ENCODE results near the gene NEIL3.

DNA sequence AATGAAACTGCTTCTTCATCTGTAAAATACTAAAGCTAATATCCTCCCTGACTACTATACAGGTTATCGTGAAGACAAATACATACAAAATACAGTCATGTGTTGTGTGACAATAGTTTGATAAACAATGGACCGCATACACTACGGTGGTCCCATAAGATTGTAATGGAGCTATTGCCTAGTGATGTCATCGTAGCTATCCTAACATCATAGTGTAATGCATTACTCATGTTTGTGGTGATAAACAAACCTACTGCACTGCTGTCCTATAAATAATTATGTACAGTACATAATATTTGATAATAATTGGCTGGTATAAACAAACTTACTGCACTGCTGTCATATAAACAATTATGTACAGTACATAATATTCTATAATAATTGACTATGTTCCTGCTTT lies 5.6 kb upstream of the NEIL3 start:
- TF ChIP-seq, protein P1, sequence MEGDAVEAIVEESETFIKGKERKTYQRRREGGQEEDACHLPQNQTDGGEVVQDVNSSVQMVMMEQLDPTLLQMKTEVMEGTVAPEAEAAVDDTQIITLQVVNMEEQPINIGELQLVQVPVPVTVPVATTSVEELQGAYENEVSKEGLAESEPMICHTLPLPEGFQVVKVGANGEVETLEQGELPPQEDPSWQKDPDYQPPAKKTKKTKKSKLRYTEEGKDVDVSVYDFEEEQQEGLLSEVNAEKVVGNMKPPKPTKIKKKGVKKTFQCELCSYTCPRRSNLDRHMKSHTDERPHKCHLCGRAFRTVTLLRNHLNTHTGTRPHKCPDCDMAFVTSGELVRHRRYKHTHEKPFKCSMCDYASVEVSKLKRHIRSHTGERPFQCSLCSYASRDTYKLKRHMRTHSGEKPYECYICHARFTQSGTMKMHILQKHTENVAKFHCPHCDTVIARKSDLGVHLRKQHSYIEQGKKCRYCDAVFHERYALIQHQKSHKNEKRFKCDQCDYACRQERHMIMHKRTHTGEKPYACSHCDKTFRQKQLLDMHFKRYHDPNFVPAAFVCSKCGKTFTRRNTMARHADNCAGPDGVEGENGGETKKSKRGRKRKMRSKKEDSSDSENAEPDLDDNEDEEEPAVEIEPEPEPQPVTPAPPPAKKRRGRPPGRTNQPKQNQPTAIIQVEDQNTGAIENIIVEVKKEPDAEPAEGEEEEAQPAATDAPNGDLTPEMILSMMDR (IDR thresholded peaks at IDR 0.05): no peak
- TF ChIP-seq POLR2A (IDR thresholded peaks at IDR 0.05): no peak
